ENCODE data around the gene GNMT. TPM values are rescaled to one million over a fixed set of nuclear protein-coding genes. Genes with fewer than 3 reads are reported as not detected.

Gene GNMT
- total RNA-seq, 2 donors from 2014 or later = not detected

DNA sequence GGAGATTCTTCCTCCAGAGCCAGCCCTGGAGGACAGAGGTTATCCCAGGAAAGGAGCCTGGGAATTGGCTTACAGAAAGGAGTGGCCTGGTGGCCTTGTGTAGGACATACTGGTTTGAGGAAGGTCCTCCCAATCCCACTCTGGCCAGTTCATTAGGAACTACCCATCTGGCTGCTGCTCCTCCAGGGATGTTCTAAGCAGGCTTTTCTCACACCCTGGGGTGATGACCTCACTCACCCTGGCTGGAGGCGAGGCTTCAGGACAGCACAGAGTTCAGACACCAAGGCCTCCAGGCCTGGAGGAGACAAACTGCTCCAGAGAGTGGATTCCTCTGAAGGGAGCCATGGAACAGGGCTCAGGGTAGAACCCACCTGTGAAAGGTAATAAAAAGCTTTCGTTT lies 8.9 kb downstream of the GNMT start:
- intact Hi-C loops (cut with DNase I) = no loop called here
- no peak for DNase-seq (ENCODE audit: low spot score)

DNA sequence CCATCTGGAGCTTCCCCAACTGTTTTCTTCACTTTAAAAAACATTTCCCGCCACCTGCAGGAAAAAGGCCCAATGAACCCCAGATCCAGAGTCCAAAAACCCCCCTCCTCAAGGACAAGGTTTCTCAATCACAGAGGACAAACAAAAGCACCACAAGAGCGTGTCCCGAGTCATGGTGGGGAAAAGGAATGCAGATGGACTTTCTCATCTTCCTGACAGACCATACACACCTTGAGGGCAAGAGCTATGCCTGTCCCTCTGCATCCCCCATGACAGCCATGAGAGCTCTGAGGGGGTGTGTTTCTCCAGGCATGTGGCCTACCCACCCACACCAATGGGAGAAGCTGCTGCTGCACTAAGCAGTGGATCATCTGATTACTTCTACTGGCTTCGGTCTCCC lies 9.4 kb downstream of the GNMT start:
- intact Hi-C loops (cut with DNase I) = no loop called here
- DNase-seq (ENCODE audit: low spot score) = no peak

DNA sequence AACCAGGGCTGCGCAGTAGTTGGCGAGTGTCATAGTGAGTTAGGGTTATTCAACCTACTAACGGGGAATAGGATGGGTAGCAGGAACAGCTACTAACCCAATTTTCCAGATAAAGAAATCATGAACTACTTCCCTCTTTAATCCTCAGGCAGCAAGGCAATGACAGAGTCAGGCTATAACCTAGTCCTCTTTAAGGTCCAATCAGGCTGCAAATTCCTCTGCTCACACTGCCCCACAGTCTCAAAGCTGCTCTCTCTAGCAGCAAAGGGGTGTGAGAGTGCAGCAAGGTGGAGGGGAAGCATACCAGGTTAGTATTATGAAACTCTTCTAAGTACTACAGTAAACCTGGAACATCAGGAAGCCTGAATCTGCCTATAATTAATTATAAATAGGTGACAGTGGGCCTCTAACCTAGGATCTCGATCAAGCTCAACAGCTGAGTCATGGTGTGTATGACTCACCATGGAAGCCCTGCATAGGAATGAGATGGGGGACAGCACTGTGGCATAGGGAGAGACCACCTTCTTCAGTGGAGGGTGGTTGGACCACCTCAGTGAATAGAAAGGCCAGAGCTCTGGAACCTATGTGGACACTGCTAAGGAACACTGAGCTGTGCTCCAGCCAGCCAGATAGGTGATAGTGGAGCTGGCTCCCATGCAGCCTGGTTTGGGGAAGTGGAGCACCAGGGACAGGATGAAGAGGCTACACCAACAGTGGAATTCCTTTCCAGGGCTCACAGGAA lies 10.5 kb downstream of the GNMT start:
- DNase-seq (ENCODE audit: low spot score) = no peak
- intact Hi-C loops (cut with DNase I) = no loop called here

DNA sequence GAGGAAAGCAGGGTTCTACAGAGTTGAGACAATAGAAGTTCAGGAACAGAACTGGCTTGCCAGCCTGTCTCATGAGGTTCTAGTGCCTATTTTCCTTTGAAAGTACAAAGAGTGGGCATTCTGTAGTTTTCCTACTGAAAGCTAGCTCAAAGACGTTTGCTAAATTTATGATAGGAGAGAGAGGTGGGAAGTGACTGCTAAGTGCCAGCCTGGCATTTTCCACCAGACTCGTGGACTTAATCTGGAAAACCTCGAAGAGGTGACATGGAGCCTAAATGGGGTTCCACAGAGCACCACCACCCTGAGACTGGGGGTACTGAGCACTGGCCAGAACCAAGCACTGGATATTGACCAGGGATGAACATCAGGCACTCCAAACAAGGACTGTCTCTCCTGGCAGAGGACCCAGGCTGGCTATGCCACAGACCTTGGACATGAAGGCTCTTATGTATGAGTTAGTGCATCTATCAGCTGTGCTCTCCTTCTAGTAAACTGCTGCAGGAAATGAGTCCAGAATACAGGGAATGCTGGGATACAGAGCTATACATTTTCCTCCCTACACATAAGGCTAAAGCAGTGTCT lies 11.3 kb downstream of the GNMT start:
- intact Hi-C loops (cut with DNase I) = no loop called here
- DNase-seq (ENCODE audit: low spot score) = no peak

DNA sequence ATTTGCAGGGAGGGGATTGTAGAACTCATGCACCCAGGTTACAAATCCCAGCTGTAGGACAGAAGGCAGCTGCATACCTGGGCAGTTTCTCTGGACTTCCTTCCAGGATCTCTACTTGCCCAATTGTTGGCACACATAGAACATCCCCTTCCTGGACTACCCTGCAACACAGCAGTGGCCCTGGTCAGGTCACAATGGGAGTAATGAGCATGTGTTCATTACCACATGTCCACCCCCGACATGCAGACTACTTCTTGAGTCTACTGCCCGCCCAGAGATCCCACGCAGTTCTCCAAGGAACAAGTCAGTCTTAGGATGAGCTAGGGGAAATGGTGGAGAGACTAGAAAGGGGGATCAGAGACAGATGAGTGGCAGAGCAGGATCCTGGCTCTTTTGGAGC lies 13.4 kb downstream of the GNMT start:
- intact Hi-C loops (cut with DNase I) = no loop called here
- no peak for DNase-seq (ENCODE audit: low spot score)

DNA sequence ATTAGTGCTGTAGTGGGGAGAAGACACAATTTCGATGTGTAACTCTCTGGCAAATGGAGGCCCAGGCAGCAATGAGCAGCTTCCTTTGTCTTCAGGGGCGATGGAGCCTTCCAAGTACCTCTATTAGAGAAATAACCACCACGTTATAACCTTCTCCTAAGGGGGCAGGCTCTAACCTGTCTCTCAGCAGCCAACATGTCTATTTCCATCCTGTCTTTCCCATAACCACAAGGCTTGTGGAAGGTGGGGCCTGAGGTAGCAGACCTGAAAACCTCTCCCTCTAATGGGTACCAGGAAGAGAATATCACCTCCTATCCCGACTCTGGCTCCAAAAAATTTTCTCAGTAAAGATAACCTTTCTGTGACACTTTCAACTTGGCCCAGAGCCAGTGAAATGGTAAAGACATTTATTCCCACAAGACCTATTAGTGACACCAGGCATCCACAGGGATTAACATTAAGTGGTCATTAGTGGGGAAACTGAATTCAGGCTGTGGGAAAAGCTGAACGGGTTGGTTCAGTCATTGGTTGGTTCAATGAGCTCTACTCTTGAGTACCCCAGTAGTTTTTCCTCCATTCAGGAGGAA lies 14.5 kb downstream of the GNMT start:
- intact Hi-C loops (cut with DNase I) = loop anchor here (5.0 kb wide), 2 partner anchors 38 to 43 kb away; no protein-coding TSS in a partner anchor
- DNase-seq (ENCODE audit: low spot score) = no peak

DNA sequence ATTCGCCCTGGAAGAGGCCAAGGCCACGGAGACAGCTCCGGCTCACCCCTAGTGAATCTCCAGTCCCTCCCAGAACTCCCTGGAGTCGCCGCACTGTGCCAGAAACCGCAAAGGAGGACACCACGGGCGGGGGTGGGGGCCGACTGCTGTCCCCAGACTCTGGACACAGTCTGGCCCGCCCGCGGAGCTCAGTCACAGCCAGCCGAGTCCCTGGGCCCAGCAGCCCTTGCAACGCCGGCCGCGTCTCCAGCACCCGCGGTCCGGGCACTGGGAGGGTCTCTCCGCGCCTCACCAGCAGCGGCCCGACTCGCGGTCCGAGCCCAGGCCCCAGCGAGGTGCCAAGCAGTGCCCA lies 17.9 kb downstream of the GNMT start:
- no peak for DNase-seq (ENCODE audit: low spot score)
- intact Hi-C loops (cut with DNase I) = loop anchor here (5.0 kb wide), 2 partner anchors 41 to 46 kb away; no protein-coding TSS in a partner anchor

DNA sequence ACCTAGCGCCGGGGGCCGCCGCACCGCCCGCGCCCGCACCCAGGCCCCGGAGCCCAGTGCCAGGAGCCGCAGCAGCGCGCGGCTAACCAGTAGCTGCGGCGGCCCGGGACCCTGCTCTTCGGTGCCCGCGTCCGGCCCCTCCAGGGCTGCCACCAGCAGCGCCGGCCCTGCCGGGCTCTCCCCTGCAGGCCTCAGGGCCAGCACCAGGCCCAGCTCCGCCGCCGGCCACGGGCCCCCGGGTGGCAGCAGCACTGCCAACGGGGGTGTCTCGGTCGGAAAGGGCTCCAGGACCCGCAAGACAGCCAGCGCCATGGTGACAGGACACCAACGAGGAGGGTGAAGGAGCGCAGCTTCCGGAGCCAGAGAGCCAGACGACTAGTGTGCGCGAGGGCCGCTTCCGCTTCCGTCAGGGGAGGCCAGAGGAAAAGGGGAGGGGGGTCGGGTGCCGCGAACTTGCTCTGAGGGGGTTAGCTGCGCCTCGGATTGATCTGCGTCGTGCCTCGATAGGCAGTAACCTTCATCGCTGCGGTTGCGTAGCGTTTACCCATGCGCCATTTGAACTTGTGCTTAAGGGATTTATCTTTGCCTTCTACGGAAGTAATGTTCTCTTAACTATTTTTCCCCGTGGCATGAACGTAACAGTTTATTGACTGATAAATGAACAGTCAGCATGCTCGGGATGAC lies 18.4 kb downstream of the GNMT start, which contains the start of gene PEX6:
Gene PEX6, minus strand, starts transcription at position 343 of the 684 bp plus-strand sequence. Its CDS starts 31 bp downstream, at position 312.
- intact Hi-C loops (cut with DNase I) = loop anchor here (5.0 kb wide), 2 partner anchors 42 to 47 kb away; no protein-coding TSS in a partner anchor
- DNase-seq (ENCODE audit: low spot score) = peak; percentile 98

DNA sequence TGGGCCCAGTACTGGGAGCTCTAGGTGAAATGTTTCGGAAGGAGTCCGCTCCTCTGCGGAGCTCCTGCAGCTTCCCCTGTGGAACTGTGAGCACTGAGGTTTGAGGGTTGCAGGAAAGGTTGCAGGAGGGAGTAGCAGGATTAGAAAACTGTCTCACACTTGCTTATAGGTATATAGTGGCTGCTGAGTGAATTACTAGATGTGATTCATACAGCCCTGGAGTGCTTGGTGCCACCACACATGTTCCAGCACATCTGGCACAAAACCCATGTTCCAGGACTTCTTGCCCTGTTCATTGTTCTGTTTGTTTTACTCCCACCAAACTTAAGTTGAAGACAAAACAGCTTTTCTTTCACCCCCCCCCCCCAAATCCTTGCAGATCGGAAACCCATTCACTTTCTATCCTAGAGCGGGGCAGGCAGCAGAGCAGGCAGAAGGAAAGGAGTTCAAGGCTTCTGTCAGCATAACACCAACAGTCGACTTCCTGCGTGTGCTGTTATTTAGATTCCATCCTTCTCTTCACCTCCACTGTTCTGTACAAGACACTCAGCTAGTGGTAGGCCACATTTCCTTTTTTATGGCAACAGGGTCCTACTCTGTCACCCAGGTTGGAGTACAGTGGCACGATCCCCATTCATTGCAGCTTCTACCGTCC lies 19.1 kb downstream of the GNMT start:
- intact Hi-C loops (cut with DNase I) = loop anchor here (5.0 kb wide), 2 partner anchors 42 to 47 kb away; no protein-coding TSS in a partner anchor
- DNase-seq (ENCODE audit: low spot score) = no peak

DNA sequence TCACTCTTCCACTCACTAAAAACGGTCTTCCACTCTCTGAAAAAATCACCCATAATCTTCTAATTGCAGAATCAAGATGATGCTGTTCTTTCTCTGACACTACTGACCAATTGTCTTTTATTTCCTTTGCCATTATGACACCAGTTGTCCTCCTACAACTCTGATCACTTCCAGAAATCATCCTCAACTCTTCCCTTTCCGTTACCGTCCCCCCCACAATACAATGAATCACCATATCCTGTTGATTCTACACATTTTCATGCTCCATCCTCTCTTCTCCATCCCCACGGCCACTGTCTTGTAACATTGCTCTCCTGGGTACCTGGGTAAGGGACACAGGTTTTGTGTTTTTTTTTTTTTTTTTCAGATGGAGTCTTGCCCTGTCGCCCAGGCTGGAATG lies 21.3 kb downstream of the GNMT start:
- no peak for DNase-seq (ENCODE audit: low spot score)
- intact Hi-C loops (cut with DNase I) = no loop called here

DNA sequence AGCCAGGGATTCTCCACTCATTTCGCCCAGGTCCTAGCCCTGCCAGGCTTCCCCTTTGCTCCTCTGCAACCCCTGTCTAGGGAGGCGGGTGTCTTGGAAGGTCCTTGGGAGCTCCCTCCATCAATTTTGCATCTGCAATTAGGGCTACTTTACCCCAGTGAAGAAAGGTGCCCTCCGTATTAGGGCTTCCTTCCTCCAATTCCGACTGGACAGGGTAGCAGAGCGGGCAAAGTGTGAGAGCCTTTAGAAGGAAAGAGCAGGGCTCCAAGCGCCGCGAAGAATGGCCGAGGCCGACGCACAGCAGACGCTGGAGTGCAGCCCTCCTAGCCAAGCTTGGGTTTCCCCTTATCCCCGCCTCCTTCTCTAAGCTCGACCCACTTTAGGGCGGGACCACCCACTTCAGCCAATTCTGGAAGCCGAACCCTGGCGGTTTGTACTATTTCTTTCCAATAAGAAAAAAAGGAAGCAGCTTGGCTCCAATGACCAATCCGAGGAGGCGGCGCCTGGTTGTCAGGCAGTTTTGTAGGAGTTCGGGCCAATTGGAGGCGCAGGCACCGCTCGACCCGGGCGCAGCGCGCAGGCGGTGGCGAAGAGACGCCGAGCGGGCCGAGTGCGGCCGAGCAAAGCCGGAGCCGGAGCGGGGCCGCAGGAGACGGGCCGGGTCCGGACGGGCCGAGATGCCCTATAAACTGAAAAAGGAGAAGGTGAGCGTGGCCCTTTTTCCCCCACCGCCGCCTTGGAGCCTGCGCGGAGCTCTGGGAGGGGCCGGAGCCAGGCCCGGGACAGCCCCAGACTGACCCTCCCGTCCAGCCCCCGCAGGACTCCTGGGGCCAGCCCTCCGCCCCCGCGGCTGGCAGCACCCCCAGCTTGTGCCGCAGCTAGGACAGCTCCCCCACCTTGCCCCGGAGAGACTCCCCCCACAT lies 23.7 kb downstream of the GNMT start, which contains the start of gene PPP2R5D:
Gene PPP2R5D, plus strand, starts transcription at position 570 of the 923 bp plus-strand sequence. Its CDS starts 108 bp downstream, at position 678.
- DNase-seq (ENCODE audit: low spot score) = peak; percentile 99
- intact Hi-C loops (cut with DNase I) = no loop called here

DNA sequence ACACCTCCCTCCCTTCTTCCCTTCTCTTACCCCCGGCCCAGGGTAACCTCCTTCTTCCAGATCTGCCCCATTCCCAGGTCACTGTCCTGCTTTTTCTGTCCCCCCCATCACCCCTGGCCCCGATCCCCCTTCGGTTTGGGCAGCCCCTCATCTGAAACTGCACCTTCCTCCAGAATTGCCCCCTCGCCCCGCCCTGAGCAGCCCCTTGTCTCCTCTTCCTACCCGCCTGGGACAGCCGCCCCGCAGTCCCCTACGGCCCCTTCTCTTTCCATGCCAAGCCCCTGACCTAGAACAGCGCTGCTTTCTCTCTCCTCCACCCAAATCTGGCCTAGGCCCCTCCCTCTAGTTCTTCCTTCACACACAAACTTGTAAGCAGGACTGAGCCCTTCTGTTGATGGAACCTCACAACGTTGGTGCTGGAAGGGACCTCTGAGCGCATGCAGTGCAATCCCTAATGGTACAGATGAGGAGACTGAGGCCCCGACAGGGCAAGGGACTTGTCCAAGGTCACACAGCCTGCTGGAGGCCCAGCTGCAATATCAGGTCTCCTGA lies 24.4 kb downstream of the GNMT start:
- DNase-seq (ENCODE audit: low spot score) = no peak
- intact Hi-C loops (cut with DNase I) = no loop called here

DNA sequence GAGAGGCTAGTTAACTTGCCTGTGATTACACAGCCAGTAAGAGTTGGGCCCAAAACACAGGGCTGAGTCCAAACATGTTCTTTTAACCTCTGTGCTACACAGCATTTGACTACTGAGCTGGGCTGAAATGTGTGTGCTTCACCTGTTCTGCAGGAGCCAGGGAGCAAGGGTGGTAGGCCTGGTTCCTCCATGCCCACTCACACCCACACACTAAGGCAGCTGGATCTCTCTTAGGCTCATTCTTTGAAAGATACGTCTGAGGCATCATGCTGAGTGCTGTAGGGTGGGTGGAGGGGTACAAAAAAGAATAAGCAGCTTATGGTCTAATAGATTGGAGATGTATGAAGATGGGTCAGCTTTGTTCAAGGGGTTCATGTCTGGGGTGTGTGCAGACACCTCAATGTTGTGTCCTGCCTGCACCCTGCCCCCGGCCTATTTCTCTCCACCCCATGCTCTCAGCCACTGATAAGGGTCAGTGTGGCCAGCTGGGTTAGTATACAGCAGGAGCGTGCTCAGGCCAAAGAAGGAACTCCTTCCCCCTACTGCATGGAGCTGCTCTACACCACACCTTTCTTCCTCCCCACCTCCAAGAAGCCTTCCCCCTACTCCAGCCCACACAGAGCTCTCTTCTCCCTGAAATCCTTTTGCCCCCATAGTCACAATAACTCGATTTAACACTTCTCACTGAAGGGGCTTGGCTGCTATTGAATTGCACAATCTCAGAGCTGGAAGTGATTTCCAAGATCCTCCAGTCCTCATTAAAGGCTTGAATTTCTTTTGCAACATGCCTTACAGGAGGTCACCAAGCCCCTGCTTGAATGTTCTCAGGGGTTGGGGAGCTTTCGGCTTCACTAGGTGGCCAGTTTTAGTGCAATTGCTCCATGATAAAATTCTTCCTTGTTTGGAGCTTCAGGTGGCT lies 27.2 kb downstream of the GNMT start:
- no peak for DNase-seq (ENCODE audit: low spot score)

DNA sequence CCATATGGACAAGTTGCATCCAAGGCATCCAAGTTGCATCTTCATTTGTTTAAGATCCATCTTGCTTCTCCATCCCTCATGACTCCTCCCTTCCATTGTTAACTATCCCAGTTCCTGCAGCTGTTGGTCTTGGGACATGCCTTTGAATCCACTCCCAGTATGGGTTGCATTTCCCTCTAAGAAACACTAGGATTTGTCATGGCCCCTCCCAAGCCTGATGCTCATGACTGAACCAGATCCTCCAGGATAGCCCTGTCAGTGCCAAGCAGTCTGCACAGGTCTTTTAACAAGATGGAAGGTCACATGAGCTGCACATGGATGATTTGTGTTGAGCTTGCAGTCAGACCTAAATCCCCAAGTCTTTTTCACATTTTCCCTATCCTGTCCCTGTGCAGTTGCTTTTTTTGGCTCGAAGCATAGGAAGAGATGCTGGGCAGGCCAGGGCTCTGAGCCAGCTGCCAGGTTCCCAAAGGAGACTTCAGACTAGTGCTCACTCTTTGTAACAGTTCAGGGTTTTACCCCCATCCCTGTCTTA lies 28.0 kb downstream of the GNMT start:
- intact Hi-C loops (cut with DNase I) = no loop called here
- DNase-seq (ENCODE audit: low spot score) = no peak

More for the DNA sequence above, 27.2 kb downstream of the GNMT start:
- intact Hi-C loops (cut with DNase I) = no loop called here

DNA sequence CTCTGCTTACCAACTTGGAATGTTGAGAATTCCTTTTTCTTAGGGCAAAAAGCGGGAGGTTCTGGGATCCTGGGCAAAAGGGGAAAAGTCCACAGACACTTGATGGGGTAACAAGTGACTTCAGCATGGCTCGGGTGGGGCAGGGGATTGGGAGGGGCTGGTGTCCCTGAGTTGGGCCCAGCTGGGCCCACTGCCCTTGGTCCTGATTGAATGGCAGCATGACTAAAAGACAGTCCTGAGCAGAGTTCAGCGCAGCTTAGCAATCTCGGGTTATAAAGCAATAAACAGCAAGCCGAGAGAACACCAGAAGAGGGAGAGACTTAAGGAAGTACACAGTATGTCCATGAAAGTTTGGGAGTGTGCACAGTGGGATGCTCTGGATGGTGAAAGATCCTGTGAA lies 29.4 kb downstream of the GNMT start:
- intact Hi-C loops (cut with DNase I) = no loop called here
- DNase-seq (ENCODE audit: low spot score) = no peak

DNA sequence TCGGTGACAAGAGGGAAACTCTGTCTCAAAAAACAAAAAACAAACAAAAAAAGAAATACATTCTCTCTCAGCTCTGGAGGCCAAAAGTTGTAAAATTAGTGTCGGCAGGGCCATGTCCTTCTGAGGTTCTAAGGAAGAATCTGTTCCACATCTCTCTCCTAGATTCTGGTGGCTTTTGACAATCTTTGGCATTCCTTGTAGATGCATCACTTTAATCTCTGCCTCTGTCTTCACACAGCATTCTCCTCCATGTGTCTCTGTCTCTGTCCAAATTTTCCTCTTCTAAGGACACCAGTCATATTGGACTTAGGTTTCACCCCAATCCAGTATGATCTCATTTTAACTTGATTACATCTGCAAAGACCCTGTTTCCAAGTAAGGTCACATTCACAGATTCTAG lies 32.9 kb downstream of the GNMT start:
- DNase-seq (ENCODE audit: low spot score) = no peak

DNA sequence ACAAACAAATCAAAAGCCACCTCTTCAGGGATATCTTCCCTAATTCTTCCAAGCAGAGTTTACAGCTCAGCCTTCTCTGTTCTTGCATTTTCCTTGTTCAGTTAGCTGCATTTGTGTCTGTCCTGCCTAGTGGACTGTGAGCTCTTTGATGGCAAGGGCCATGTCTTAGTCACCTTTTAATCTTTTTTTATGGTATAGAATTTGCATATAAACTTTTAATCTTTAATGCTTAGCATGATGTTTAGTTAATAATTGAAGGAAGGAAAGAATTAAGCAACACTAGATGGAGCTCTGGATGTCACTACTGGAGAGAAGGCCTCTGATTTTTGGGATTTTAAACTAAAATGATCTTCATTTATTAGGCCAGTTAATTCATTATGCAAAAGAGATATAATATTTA lies 36.0 kb downstream of the GNMT start:
- intact Hi-C loops (cut with DNase I) = no loop called here
- DNase-seq (ENCODE audit: low spot score) = no peak

More for the DNA sequence above, 32.9 kb downstream of the GNMT start:
- intact Hi-C loops (cut with DNase I) = no loop called here
